Neutrophil (primary cell): Measurements from ENCODE around the gene L3MBTL4.

Source experiments
- H3K27ac ChIP-seq: fragments of 200-600 bp; sonication (generic); 2 replicates; pipeline ENCODE4 v1.5.1; 2016; ENCODE audit warnings: mild to moderate bottlenecking, moderate library complexity
- H3K27me3 ChIP-seq: fragments of 200-600 bp; sonication (generic); 2 replicates; pipeline ENCODE4 v1.6.0; 2016; ENCODE audit warnings: mild to moderate bottlenecking
- H3K36me3 ChIP-seq: fragments of 200-600 bp; sonication (generic); 2 replicates; pipeline ENCODE4 v1.5.1; 2017
- H3K4me1 ChIP-seq, 2 experiments: fragments of 200-600 bp in 1 of 2; sonication (generic) in 1 of 2; 1 replicate in 1 of 2; 2 replicates in 1 of 2; pipeline versions ENCODE4 v1.5.1 to v1.6.1; 2013 to 2016; ENCODE audit warnings: low read depth in 1 of 2, low read length in 1 of 2, mild to moderate bottlenecking in 1 of 2, moderate library complexity in 1 of 2; ENCODE audit not compliant: control insufficient read depth in 1 of 2, insufficient read depth in 1 of 2
- H3K4me3 ChIP-seq, 2 experiments: fragments of 200-600 bp in 1 of 2; sonication (generic) in 1 of 2; 1 replicate in 1 of 2; 2 replicates in 1 of 2; pipeline ENCODE4 v1.5.1; 2013 to 2016; ENCODE audit warnings: low read depth in 1 of 2, low read length in 1 of 2, mild to moderate bottlenecking in 1 of 2, moderate library complexity in 1 of 2
- H3K9me3 ChIP-seq: fragments of 200-600 bp; sonication (generic); 2 replicates; pipeline ENCODE4 v1.5.1; 2016
- TF ChIP-seq, protein P1 (sequence below): fragments of 200-600 bp; sonication (generic); IDR thresholded peaks from 2 replicates; pipeline ENCODE4 v1.5.1; 2016; ENCODE audit warnings: antibody characterized with exemption

Gene L3MBTL4

DNA sequence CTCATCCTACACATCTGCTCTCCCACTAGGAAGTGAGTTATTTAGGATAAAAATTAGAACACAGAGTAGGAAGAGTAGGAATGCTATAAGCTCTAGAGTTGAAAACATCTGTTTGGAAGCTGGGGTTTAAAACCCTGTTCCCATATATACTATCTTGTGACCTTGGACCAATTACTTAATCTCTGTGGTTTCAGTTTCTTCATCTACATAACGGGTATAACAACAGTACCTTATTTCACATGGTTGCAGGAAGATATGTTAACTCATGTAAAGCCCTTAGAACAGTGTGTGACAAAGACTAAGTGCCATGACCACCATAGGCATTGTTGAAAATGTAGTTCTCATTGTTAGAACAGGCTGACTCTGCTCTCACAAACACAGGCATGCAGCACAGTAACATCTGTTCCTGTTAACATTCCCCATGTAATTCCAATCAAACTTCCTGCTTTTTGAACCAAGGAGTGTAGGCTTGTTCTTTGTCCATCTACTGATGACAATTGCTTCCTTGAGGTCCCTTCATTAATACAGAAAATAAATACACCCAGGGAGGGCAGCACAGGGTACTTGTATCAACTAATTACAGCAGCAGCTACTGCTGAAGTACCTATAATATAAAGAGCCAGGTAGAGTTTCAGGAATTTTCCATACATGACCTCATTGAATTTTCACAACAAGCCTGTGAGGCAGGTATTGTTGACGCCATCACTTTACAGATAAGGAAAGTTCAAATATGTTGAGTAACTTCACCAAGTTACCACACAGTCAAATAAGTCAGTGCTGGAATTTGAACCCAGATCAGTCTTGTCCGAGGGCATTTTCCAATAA is 204.2 kb downstream of the L3MBTL4 start:
- Histone ChIP-seq H3K4me1 (no peaks in the 10 kb centered on the region), H3K27ac (no peak overlapping the region), H3K27me3 (no peaks in the 10 kb centered on the region), H3K4me3 (no peak overlapping the region), H3K36me3 (no peaks in the 10 kb centered on the region), H3K9me3 (no peaks in the 10 kb centered on the region)
- TF ChIP-seq, protein P1, sequence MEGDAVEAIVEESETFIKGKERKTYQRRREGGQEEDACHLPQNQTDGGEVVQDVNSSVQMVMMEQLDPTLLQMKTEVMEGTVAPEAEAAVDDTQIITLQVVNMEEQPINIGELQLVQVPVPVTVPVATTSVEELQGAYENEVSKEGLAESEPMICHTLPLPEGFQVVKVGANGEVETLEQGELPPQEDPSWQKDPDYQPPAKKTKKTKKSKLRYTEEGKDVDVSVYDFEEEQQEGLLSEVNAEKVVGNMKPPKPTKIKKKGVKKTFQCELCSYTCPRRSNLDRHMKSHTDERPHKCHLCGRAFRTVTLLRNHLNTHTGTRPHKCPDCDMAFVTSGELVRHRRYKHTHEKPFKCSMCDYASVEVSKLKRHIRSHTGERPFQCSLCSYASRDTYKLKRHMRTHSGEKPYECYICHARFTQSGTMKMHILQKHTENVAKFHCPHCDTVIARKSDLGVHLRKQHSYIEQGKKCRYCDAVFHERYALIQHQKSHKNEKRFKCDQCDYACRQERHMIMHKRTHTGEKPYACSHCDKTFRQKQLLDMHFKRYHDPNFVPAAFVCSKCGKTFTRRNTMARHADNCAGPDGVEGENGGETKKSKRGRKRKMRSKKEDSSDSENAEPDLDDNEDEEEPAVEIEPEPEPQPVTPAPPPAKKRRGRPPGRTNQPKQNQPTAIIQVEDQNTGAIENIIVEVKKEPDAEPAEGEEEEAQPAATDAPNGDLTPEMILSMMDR: no peak

DNA sequence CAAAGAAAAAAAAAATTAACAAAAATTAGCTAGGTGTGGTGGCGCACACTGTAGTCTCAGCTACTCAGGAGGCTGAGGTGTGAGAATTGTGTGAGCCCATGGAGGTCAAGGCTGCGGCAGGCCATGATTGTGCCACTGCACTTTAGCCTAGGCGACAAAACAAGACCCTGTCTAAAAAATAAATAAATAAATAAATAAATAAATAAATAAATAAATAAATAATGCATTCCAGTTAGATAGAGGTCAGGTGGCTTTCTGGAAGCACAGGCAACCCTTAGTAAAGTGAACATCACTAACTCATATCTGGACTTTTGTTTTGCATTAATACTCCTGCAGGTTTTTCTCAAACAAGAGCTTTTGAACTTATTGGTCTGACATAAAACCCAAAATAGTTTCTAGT is 206.8 kb downstream of the L3MBTL4 start:
- Histone ChIP-seq H3K4me1 (no peaks in the 10 kb centered on the region), H3K27ac (no peak overlapping the region), H3K4me3 (no peak overlapping the region), H3K36me3 (no peaks in the 10 kb centered on the region), H3K27me3 (no peaks in the 10 kb centered on the region), H3K9me3 (no peaks in the 10 kb centered on the region)
- TF ChIP-seq, protein P1: no peak

DNA sequence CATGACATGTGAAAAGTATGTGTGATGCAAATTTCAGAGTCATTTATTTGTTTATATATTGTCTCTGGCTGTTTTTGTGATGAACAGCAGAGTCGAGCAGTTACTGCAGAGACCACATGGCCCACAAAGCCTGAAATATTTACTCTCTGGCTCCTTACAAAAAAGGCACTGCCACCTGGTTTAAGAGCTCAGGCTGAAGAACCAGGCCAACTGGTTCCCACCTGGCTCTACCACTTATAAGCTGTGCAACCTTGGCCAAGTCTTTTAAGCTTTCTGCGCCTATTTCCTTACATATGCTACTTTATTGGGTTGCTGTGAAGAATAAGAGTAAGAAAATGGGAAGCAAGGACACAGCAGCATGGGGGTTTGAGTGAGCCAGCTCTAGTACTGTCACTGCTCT is 207.6 kb downstream of the L3MBTL4 start:
- Histone ChIP-seq H3K4me3 (no peak overlapping the region), H3K36me3 (no peaks in the 10 kb centered on the region), H3K27ac (no peak overlapping the region), H3K27me3 (no peaks in the 10 kb centered on the region), H3K4me1 (no peaks in the 10 kb centered on the region), H3K9me3 (no peaks in the 10 kb centered on the region)
- TF ChIP-seq, protein P1: no peak

DNA sequence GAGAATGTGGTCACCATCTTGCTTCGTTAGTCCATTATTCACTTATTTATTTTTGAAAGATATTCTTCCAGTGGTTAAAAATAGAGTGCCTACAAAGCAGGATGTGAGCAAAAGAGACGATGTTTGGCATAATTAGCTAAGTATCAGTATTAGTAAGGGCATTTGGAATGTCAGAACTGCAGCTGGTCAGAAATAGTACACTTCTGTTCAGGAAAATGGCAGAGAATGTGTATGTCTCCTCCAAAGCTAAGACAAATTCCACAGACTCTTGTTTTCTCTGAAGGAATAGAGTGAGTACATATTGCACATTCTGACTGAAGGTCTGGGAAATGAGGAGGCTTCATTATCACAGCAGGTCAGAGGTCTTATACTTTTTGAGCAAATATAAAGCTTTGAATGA is 209.0 kb downstream of the L3MBTL4 start:
- Histone ChIP-seq H3K27ac (no peak overlapping the region), H3K9me3 (no peaks in the 10 kb centered on the region), H3K36me3 (no peaks in the 10 kb centered on the region), H3K27me3 (no peaks in the 10 kb centered on the region), H3K4me3 (no peak overlapping the region), H3K4me1 (no peaks in the 10 kb centered on the region)
- TF ChIP-seq, protein P1: no peak

DNA sequence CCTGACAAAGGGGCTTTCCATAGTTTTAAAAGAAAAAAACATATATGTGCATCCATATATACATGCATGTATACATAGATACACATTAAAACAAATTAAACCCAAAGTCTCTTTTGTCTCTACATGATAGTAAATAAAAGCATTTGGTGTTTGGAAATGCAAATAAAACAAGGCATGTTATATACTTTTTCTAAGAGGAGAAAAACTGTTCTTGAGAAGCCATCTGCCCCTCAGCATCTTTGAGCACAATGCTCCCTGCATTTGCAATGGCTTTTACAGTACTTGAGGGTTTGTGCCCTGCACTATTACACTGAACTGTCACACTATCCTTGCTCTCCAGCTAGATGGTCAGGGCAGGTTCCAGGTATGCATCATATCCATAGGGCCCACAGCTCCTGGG is 210.2 kb downstream of the L3MBTL4 start:
- no peak overlapping the region for H3K27ac ChIP-seq
- TF ChIP-seq, protein P1: no peak
- H3K4me3 ChIP-seq: no peak overlapping the region
- H3K36me3 ChIP-seq: no peaks in the 10 kb centered on the region
- no peaks in the 10 kb centered on the region for H3K27me3 ChIP-seq
- no peaks in the 10 kb centered on the region for H3K9me3 ChIP-seq
- no peaks in the 10 kb centered on the region for H3K4me1 ChIP-seq
